HEK293T (cell line): Measurements from ENCODE around the gene NCOA5.

Experiments
- CTCF ChIA-PET: fragments of 350-600 bp; formaldehyde crosslinking; extraction: SDS; loops from one replicate; lab custom pipeline; 2021; ENCODE audit warnings: antibody characterized with exemption, inconsistent platforms; lab: Yijun Ruan, JAX
- POLR2A ChIA-PET: fragments of 350-600 bp; formaldehyde crosslinking; extraction: SDS; loops from one replicate; lab custom pipeline; 2020; ENCODE audit warnings: antibody characterized with exemption, inconsistent platforms; lab: Yijun Ruan, JAX
- DNase-seq: peaks from one replicate; pipeline ENCODE4 v3.0.0; 2012; ENCODE audit warnings: mixed read lengths; ENCODE audit errors: extremely low spot score
- ARNT ChIP-seq: fragments of 450-650 bp; IDR thresholded peaks from 2 replicates; pipeline ENCODE4 v1.6.1; 2017; ENCODE audit warnings: mild to moderate bottlenecking
- BHLHE40 ChIP-seq: fragments of 450-650 bp; IDR thresholded peaks from 2 replicates; pipeline ENCODE4 v1.6.1; 2016; ENCODE audit warnings: mild to moderate bottlenecking, moderate library complexity, borderline replicate concordance
- CTBP1 ChIP-seq: fragments of 450-650 bp; IDR thresholded peaks from 2 replicates; pipeline ENCODE4 v1.6.1; 2016; ENCODE audit warnings: borderline replicate concordance
- ELF4 ChIP-seq: fragments of 450-650 bp; IDR thresholded peaks from 2 replicates; pipeline ENCODE4 v1.6.1; 2017; ENCODE audit warnings: antibody characterized with exemption
- FOXA1 ChIP-seq: fragments of 450-650 bp; IDR thresholded peaks from 2 replicates; pipeline ENCODE4 v1.6.1; 2016; ENCODE audit warnings: mild to moderate bottlenecking
- FOXK2 ChIP-seq: fragments of 450-650 bp; IDR thresholded peaks from 2 replicates; pipeline ENCODE4 v1.6.1; 2016; ENCODE audit warnings: mild to moderate bottlenecking
- FOXM1 ChIP-seq: fragments of 450-650 bp; IDR thresholded peaks from 2 replicates; pipeline ENCODE4 v1.6.1; 2017; ENCODE audit warnings: mild to moderate bottlenecking, borderline replicate concordance
- HDGF ChIP-seq: fragments of 450-650 bp; IDR thresholded peaks from 2 replicates; pipeline ENCODE4 v1.6.1; 2017; ENCODE audit warnings: antibody characterized with exemption, borderline replicate concordance
- L3MBTL2 ChIP-seq: fragments of 450-650 bp; conservative IDR thresholded peaks from 2 replicates; pipeline ENCODE4 v1.6.1; 2016; ENCODE audit warnings: mild to moderate bottlenecking
- LEF1 ChIP-seq: fragments of 450-650 bp; IDR thresholded peaks from 2 replicates; pipeline ENCODE4 v1.6.1; 2017; ENCODE audit warnings: mild to moderate bottlenecking, borderline replicate concordance
- NFRKB ChIP-seq: fragments of 450-650 bp; IDR thresholded peaks from 2 replicates; pipeline ENCODE4 v1.6.1; 2016; ENCODE audit warnings: mild to moderate bottlenecking, moderate library complexity
- SP1 ChIP-seq: fragments of 450-650 bp; IDR thresholded peaks from 2 replicates; pipeline ENCODE4 v1.6.1; 2017
- SUZ12 ChIP-seq: fragments of 450-650 bp; IDR thresholded peaks from 2 replicates; pipeline ENCODE4 v1.6.1; 2016; ENCODE audit warnings: mild to moderate bottlenecking
- TARDBP ChIP-seq: fragments of 450-650 bp; IDR thresholded peaks from 2 replicates; pipeline ENCODE4 v1.6.1; 2016
- ZNF384 ChIP-seq: fragments of 450-650 bp; IDR thresholded peaks from 2 replicates; pipeline ENCODE4 v1.6.1; 2016
- TF ChIP-seq, protein P1 (sequence below): fragments of 450-650 bp; IDR thresholded peaks from 2 replicates; pipeline ENCODE4 v1.6.1; 2016

NCOA5 gene

DNA sequence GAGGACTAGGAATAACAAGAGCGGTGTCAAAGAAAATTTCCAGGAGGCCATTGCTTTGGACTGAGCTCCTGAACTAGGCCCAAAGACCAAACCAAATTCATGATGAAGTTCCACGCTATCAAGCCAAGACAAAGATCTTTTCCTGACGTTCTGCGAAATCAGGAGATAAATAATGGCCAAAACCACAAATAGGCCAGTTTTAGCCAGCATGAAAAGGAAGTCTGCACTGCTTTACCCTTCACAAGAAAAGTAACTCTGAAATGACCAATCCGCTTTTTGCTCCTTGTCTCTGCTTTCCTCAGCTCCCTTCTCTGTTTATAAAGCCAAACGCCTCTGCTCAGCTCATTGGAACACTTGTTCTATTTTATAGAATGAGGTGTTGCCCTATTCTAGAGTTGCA, 6.7 kb downstream of the NCOA5 start:
- POLR2A ChIA-PET, result no interaction called here
- DNase-seq, result no peak
- no peak for TF ChIP-seq NFRKB
- TF ChIP-seq SP1, result no peak
- no peak for TF ChIP-seq FOXK2
- no peak for TF ChIP-seq FOXM1
- TF ChIP-seq HDGF, result no peak
- CTCF ChIA-PET, result no interaction called here

DNA sequence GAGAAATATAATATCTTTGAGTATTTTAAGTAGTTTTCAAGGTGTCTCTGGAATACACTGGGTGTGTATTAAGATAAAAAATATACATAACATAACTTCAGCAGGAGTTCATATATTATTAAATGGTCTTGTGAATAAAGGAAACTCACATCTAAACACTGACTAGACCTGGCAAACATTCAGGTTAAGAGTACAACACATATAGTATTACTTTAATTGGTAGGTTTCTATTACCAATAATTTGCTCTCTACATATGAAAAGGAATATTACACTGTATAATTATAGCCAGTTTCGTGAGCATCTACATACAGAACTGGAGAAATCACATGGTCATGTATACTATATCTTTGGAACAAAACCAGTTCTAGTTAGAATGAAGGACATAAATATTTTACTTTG, 8.7 kb downstream of the NCOA5 start:
- POLR2A ChIA-PET, result no interaction called here

DNA sequence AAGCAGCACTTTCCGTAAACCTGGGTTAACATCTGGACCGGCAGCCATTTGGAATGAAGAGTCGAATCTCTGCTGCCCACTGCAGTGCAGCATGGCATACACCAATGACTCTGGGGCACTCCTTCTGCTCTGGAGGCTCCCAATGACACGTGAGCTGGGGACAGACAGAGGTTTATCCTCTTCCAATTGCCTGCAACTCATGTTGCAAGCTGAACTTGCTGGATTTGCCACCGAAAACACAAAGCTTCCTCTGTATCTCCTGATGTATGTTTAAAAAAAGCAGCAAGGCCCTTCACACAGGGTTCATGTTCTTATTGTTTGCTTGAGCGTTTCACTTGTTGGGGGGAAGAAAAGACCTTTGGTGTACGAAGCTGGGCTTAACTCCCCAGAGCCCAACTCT, 10.8 kb downstream of the NCOA5 start:
- DNase-seq, result no peak
- ChIA-PET CTCF (interaction anchor here (0.5 to 0.6 kb wide), 2 partner anchors 44 to 50 kb away, joined by 3 read pairs; no protein-coding TSS in a partner anchor), POLR2A (no interaction called here)
- TF ChIP-seq ARNT (no peak), BHLHE40 (no peak), FOXK2 (no peak), FOXM1 (no peak)

More for the DNA sequence above, 8.7 kb downstream of the NCOA5 start:
- TF ChIP-seq ZNF384 (no peak), NFRKB (no peak), TARDBP (no peak), FOXK2 (no peak), SP1 (no peak), SUZ12 (no peak), CTBP1 (no peak), LEF1 (no peak), FOXA1 (no peak), HDGF (no peak), FOXM1 (no peak), ELF4 (no peak), L3MBTL2 (no peak), ARNT (no peak), BHLHE40 (no peak)
- TF ChIP-seq, protein P1, sequence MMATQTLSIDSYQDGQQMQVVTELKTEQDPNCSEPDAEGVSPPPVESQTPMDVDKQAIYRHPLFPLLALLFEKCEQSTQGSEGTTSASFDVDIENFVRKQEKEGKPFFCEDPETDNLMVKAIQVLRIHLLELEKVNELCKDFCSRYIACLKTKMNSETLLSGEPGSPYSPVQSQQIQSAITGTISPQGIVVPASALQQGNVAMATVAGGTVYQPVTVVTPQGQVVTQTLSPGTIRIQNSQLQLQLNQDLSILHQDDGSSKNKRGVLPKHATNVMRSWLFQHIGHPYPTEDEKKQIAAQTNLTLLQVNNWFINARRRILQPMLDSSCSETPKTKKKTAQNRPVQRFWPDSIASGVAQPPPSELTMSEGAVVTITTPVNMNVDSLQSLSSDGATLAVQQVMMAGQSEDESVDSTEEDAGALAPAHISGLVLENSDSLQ, result no peak
- no peak for DNase-seq
- CTCF ChIA-PET, result no interaction called here

DNA sequence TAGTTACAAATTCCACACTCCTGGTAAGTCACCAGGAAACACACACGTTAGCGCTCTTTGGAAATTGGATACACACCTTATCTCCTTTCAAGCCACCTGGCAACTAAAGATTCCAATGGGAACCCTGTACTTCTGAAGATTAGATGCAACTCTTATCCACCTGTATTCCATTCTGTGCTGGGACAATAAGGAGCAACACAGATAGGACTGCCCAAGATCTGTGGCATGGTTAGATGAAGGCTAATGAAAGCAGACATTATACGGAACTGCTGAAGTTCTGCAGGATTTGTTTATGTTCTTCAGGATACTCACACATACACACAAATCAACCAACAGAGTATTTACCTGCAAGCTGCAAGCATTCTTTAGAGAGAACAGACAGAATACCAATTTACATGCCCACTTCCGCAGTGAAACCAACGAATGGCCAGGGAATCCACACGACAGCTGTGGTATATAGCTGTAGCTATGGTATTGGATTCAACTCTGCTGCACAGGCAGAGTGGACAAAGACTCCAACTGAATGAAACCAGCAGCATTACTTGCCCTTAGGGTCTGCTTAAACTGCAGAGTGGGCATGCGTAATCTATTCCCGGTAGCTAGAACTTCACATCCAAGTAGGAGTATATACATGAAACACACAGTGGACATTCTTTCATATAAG, 12.0 kb downstream of the NCOA5 start:
- POLR2A ChIA-PET, result no interaction called here
- DNase-seq, result no peak
- CTCF ChIA-PET, result no interaction called here
- TF ChIP-seq SUZ12 (no peak), HDGF (no peak), TARDBP (no peak), FOXK2 (no peak), BHLHE40 (no peak), ZNF384 (no peak), FOXM1 (no peak), ARNT (no peak), NFRKB (no peak), LEF1 (no peak), FOXA1 (no peak), L3MBTL2 (no peak)

DNA sequence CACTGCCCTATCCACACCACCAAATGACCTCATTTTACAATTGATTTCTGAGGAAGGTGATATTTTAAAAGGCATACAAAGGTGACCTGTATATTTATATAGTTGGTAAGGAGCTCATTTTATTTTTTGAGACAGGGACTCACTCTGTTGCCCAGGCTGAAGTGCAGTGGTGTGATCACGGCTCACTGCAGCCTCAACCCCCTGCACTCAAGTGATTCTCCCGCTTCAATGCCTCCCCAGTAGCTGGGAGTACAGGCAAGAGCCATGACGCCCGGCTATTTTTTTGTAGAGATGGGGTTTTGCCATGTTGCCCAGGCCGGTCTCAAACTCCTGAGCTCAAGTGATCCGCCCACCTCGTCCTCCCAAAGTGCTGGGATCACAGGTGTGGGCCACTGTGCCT, 13.0 kb downstream of the NCOA5 start:
- DNase-seq, result no peak
- CTCF ChIA-PET, result interaction anchor here (0.6 kb wide), 1 partner anchor 732 kb away, joined by 3 read pairs; no protein-coding TSS in a partner anchor
- TF ChIP-seq, protein P1, result no peak
- POLR2A ChIA-PET, result no interaction called here

DNA sequence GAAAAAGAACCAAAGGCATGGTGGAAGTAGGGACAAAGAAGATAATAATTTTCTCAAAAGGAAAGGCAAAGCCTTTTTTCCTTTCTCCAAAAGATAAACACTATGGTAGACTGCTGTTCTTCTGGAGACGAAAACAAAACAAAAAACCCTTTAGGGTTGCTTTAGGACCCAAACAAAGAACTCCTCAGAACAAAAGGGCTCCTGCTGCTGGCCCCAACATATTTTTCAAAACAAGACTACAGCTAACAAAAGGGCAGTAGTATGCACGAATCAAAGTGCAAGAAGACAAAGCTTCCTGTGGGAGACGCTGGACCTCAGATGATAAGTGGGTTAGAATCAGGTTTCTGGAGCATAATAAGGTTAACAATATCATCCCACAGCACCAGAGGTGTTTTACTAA, 15.8 kb downstream of the NCOA5 start:
- POLR2A ChIA-PET, result no interaction called here
- CTCF ChIA-PET, result no interaction called here
- no peak for TF ChIP-seq SUZ12
- TF ChIP-seq NFRKB, result no peak
- no peak for TF ChIP-seq FOXK2
- no peak for TF ChIP-seq FOXA1
- no peak for TF ChIP-seq HDGF
- no peak for TF ChIP-seq CTBP1
- DNase-seq, result no peak

DNA sequence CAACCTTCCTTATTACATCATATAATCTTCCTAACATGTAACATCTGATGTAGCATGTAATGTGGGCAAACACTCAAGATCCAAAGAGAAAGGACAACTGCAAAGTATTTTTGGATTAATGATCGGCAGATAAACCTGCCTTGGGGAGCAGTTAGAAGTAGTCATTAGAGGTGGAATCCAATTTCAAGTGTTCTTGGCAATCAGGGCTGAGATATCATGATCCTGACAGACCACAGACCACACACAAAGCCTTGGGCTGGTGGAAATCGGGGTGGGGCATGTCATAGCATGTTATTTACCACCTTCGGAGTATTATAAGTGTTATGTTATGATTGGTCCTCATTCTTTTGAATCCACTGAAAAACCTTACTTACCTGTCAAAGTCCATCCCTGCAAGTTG, 16.3 kb downstream of the NCOA5 start:
- ChIA-PET POLR2A (no interaction called here), CTCF (no interaction called here)
- TF ChIP-seq SP1, result no peak
- no peak for TF ChIP-seq ARNT
- TF ChIP-seq SUZ12, result no peak
- no peak for TF ChIP-seq ELF4
- no peak for TF ChIP-seq FOXM1
- no peak for TF ChIP-seq TARDBP
- no peak for TF ChIP-seq FOXK2
- TF ChIP-seq, protein P1, result no peak
- TF ChIP-seq HDGF, result no peak
- TF ChIP-seq FOXA1, result no peak
- TF ChIP-seq NFRKB, result no peak
- no peak for TF ChIP-seq BHLHE40
- TF ChIP-seq ZNF384, result no peak
- no peak for TF ChIP-seq LEF1
- TF ChIP-seq L3MBTL2, result no peak
- no peak for TF ChIP-seq CTBP1
- no peak for DNase-seq
